Liver (tissue), 9 donors: ENCODE data around the gene RAB11A. TPM values are rescaled to one million over a fixed set of nuclear protein-coding genes. Genes with fewer than 3 reads are reported as not detected.

ENCODE experiments used
- DNase-seq: peaks from one replicate; pipeline ENCODE4 v3.0.0-alpha.2; 2017; ENCODE audit warnings: low spot score
- H3K27ac ChIP-seq, 2 donors: one replicate each; pipeline ENCODE4 v1.7.0; 2013; ENCODE audit warnings: inconsistent platforms in 2 of 2, low read length in 2 of 2, control low read depth in 1 of 2, low read depth in 1 of 2, mild to moderate bottlenecking in 1 of 2
- H3K27me3 ChIP-seq, 4 donors: one replicate each; pipeline versions ENCODE4 v1.6.1 to v1.7.0; 2013; ENCODE audit warnings: low read length in 3 of 4, inconsistent platforms in 1 of 4, mild to moderate bottlenecking in 1 of 4, moderate library complexity in 1 of 4; ENCODE audit not compliant: control insufficient read depth in 4 of 4, insufficient read depth in 4 of 4
- H3K36me3 ChIP-seq, 4 donors: one replicate each; pipeline versions ENCODE4 v1.6.1 to v1.7.0; 2013; ENCODE audit warnings: low read length in 3 of 4, mild to moderate bottlenecking in 3 of 4, low read depth in 1 of 4, moderate library complexity in 1 of 4; ENCODE audit not compliant: control insufficient read depth in 4 of 4, insufficient read depth in 3 of 4
- H3K4me1 ChIP-seq, 4 donors: one replicate each; pipeline versions ENCODE4 v1.6.1 to v1.7.0; 2013; ENCODE audit warnings: low read length in 3 of 4, mild to moderate bottlenecking in 3 of 4, moderate library complexity in 1 of 4; ENCODE audit not compliant: control insufficient read depth in 4 of 4, insufficient read depth in 4 of 4
- H3K4me3 ChIP-seq, 3 donors: one replicate each; pipeline versions ENCODE4 v1.6.1 to v1.7.0; 2013; ENCODE audit warnings: low read length in 3 of 3, control low read depth in 1 of 3, low read depth in 1 of 3, mild to moderate bottlenecking in 1 of 3
- H3K9ac ChIP-seq, 2 donors: one replicate each; pipeline ENCODE4 v1.7.0; 2013; ENCODE audit warnings: low read length in 2 of 2, mild to moderate bottlenecking in 2 of 2, moderate library complexity in 2 of 2, control low read depth in 1 of 2, low read depth in 1 of 2
- H3K9me3 ChIP-seq, 4 donors: one replicate each; pipeline versions ENCODE4 v1.6.1 to v1.7.0; 2013; ENCODE audit warnings: low read length in 3 of 4; ENCODE audit not compliant: control insufficient read depth in 4 of 4
- EGR1 ChIP-seq, 2 donors: IDR thresholded peaks; 2 replicates each; pipeline ENCODE4 v1.6.1; 2016 to 2018; ENCODE audit warnings: antibody characterized with exemption in 2 of 2, low read depth in 2 of 2
- FOXA1 ChIP-seq: IDR thresholded peaks from 2 replicates; pipeline ENCODE4 v1.6.1; 2016; ENCODE audit warnings: antibody characterized with exemption
- GABPA ChIP-seq, 2 donors: IDR thresholded peaks in 1 of 2; conservative IDR thresholded peaks in 1 of 2; 2 replicates each; pipeline ENCODE4 v1.6.1; 2016; ENCODE audit warnings: antibody characterized with exemption in 2 of 2, mild to moderate bottlenecking in 1 of 2, moderate library complexity in 1 of 2
- HNF4A ChIP-seq, 2 donors: conservative IDR thresholded peaks; 2 replicates each; pipeline ENCODE4 v1.6.1; 2016; ENCODE audit warnings: antibody characterized with exemption in 2 of 2, mild to moderate bottlenecking in 2 of 2
- HNF4G ChIP-seq: IDR thresholded peaks from 2 replicates; pipeline ENCODE4 v1.6.1; 2016; ENCODE audit warnings: antibody characterized with exemption
- JUND ChIP-seq, 2 donors: IDR thresholded peaks; 2 replicates each; pipeline ENCODE4 v1.6.1; 2016; ENCODE audit warnings: antibody characterized with exemption in 2 of 2
- NR2F2 ChIP-seq: IDR thresholded peaks from 2 replicates; pipeline ENCODE4 v1.6.1; 2016; ENCODE audit warnings: antibody characterized with exemption
- TAF1 ChIP-seq: conservative IDR thresholded peaks from 2 replicates; pipeline ENCODE4 v1.6.1; 2016; ENCODE audit warnings: antibody characterized with exemption, mild to moderate bottlenecking
- WGBS: extraction: QIAGEN DNeasy Blood & Tissue Kit; methylation state at CpG from one replicate; pipeline ENCODE4 v1.1.7; 2013; 5-methylcytosine and 5-hydroxymethylcytosine counted together
- polyA plus RNA-seq, 2 donors: library from polyadenylated mRNA; stranded (reverse) in 1 of 2; unstranded in 1 of 2; fragments of 200-250 nt in 1 of 2; fragments of >200 nt in 1 of 2; fragmentation: Nextera tagmentation in 1 of 2; extraction: Ambion mirVana in 1 of 2; gene quantifications; one replicate each; pipeline versions ENCODE4 v1.2.1 to v1.2.3, GENCODE V29; 2013 to 2015
- total RNA-seq, 2 donors: library from RNA; depleted of rRNA; stranded (reverse); fragments of >200 nt; gene quantifications; one replicate each; pipeline ENCODE4 v1.2.3, GENCODE V29; 2014
- TF ChIP-seq, protein P1 (sequence below): IDR thresholded peaks from 2 replicates; pipeline ENCODE4 v1.6.1; 2016; ENCODE audit warnings: antibody characterized with exemption, mild to moderate bottlenecking
- TF ChIP-seq, protein P2 (sequence below): IDR thresholded peaks from 2 replicates; pipeline ENCODE4 v1.6.1; 2016; ENCODE audit warnings: antibody characterized with exemption
- TF ChIP-seq, protein P3 (sequence below): IDR thresholded peaks from 2 replicates; pipeline ENCODE4 v1.6.1; 2016; ENCODE audit warnings: antibody characterized with exemption
- TF ChIP-seq, protein P4 (sequence below): fragments of 150-350 bp; IDR thresholded peaks from 2 replicates; pipeline ENCODE4 v1.5.1; 2017; ENCODE audit warnings: improper control_type of control experiment, low read depth, low read length; ENCODE audit not compliant: missing input control
- TF ChIP-seq, protein P5 (sequence below): IDR thresholded peaks from 2 replicates; pipeline ENCODE4 v1.6.1; 2016; ENCODE audit warnings: antibody characterized with exemption
- donor health status: healthy.
- donor health status: healthy.
- donor health status: healthy.
- donor health status: healthy.
- donor health status: healthy.

Gene RAB11A
- total and polyA plus RNA-seq, 4 donors, result 40.6 to 100 (median 81.7) TPM

DNA sequence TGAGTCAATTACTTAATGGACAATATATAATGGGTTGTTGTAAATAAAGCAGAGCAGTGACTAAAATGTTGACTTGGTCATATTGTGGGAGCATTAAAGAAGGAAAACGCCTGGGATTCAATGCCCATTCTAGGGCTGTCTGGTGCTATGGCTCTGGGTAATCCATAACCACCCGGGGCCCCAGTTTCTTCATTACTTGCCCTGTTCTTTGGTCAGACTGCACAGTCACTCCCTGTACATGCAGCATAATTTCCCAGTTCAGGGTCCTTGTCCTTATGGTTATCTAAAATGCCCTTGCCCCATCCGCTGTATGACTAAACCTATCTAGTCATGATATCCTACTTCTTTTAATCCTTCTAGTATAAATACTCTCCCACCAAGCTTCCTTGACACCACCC lies 49.7 kb upstream of the RAB11A start:
- Histone ChIP-seq H3K4me1 (peaks cover 0 to 1% (median 0%) of the 10 kb centered on the region in 4 donors), H3K36me3 (no peaks in the 10 kb centered on the region), H3K27ac (peak overlapping the region in 1 of 2 donors; percentile 19), H3K4me3 (no peak overlapping the region), H3K9ac (no peak overlapping the region), H3K9me3 (no peaks in the 10 kb centered on the region), H3K27me3 (no peaks in the 10 kb centered on the region)
- DNase-seq, result peak; percentile 60
- TF ChIP-seq EGR1 (IDR thresholded peaks at IDR 0.05; ENCODE audit: low read depth in 2 of 2), result no peak
- TF ChIP-seq, protein P1, sequence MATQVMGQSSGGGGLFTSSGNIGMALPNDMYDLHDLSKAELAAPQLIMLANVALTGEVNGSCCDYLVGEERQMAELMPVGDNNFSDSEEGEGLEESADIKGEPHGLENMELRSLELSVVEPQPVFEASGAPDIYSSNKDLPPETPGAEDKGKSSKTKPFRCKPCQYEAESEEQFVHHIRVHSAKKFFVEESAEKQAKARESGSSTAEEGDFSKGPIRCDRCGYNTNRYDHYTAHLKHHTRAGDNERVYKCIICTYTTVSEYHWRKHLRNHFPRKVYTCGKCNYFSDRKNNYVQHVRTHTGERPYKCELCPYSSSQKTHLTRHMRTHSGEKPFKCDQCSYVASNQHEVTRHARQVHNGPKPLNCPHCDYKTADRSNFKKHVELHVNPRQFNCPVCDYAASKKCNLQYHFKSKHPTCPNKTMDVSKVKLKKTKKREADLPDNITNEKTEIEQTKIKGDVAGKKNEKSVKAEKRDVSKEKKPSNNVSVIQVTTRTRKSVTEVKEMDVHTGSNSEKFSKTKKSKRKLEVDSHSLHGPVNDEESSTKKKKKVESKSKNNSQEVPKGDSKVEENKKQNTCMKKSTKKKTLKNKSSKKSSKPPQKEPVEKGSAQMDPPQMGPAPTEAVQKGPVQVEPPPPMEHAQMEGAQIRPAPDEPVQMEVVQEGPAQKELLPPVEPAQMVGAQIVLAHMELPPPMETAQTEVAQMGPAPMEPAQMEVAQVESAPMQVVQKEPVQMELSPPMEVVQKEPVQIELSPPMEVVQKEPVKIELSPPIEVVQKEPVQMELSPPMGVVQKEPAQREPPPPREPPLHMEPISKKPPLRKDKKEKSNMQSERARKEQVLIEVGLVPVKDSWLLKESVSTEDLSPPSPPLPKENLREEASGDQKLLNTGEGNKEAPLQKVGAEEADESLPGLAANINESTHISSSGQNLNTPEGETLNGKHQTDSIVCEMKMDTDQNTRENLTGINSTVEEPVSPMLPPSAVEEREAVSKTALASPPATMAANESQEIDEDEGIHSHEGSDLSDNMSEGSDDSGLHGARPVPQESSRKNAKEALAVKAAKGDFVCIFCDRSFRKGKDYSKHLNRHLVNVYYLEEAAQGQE, result no peak
- no peak for TF ChIP-seq JUND (IDR thresholded peaks at IDR 0.05)
- TF ChIP-seq, protein P2, sequence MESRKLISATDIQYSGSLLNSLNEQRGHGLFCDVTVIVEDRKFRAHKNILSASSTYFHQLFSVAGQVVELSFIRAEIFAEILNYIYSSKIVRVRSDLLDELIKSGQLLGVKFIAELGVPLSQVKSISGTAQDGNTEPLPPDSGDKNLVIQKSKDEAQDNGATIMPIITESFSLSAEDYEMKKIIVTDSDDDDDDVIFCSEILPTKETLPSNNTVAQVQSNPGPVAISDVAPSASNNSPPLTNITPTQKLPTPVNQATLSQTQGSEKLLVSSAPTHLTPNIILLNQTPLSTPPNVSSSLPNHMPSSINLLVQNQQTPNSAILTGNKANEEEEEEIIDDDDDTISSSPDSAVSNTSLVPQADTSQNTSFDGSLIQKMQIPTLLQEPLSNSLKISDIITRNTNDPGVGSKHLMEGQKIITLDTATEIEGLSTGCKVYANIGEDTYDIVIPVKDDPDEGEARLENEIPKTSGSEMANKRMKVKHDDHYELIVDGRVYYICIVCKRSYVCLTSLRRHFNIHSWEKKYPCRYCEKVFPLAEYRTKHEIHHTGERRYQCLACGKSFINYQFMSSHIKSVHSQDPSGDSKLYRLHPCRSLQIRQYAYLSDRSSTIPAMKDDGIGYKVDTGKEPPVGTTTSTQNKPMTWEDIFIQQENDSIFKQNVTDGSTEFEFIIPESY, result no peak
- no peak for TF ChIP-seq TAF1
- no peak for TF ChIP-seq FOXA1
- TF ChIP-seq NR2F2, result no peak
- TF ChIP-seq GABPA (IDR thresholded peaks at IDR 0.05 in 1 of 2, conservative IDR thresholded peaks at IDR 0.05 in 1 of 2), result no peak
- TF ChIP-seq, protein P3, sequence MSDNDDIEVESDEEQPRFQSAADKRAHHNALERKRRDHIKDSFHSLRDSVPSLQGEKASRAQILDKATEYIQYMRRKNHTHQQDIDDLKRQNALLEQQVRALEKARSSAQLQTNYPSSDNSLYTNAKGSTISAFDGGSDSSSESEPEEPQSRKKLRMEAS, result no peak
- 90% methylated on average over 3 of the region's 3 CpGs for WGBS

DNA sequence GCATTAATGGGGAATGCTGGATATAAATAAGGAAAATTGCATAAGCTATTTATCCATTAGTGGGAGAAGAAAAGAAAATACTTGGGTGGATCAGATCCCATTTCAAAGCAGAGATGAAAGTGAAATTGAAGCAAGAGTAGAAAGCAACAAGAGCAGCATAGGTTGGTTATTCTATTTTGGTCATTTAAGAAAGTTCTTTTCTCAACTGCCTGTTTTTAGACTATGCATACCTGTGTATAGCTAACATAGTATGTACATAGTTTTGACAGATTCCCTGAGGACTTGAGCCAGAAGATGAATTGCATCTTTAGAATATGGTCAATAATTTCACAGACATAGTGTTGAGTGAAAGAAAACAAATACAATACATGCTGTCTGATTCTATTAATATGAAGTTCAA lies 48.2 kb upstream of the RAB11A start:
- Histone ChIP-seq H3K27me3 (no peaks in the 10 kb centered on the region), H3K36me3 (no peaks in the 10 kb centered on the region), H3K9me3 (no peaks in the 10 kb centered on the region), H3K9ac (no peak overlapping the region), H3K27ac (no peak overlapping the region), H3K4me3 (no peak overlapping the region), H3K4me1 (peaks cover 0 to 4% (median 1%) of the 10 kb centered on the region in 4 donors)
- no peak for TF ChIP-seq EGR1 (IDR thresholded peaks at IDR 0.05; ENCODE audit: low read depth in 2 of 2)
- no peak for TF ChIP-seq FOXA1
- no peak for TF ChIP-seq HNF4A (conservative IDR thresholded peaks at IDR 0.05)
- no peak for TF ChIP-seq HNF4G
- TF ChIP-seq, protein P4, sequence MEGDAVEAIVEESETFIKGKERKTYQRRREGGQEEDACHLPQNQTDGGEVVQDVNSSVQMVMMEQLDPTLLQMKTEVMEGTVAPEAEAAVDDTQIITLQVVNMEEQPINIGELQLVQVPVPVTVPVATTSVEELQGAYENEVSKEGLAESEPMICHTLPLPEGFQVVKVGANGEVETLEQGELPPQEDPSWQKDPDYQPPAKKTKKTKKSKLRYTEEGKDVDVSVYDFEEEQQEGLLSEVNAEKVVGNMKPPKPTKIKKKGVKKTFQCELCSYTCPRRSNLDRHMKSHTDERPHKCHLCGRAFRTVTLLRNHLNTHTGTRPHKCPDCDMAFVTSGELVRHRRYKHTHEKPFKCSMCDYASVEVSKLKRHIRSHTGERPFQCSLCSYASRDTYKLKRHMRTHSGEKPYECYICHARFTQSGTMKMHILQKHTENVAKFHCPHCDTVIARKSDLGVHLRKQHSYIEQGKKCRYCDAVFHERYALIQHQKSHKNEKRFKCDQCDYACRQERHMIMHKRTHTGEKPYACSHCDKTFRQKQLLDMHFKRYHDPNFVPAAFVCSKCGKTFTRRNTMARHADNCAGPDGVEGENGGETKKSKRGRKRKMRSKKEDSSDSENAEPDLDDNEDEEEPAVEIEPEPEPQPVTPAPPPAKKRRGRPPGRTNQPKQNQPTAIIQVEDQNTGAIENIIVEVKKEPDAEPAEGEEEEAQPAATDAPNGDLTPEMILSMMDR, result no peak
- TF ChIP-seq, protein P1, result no peak
- TF ChIP-seq, protein P2, result no peak
- TF ChIP-seq, protein P5, sequence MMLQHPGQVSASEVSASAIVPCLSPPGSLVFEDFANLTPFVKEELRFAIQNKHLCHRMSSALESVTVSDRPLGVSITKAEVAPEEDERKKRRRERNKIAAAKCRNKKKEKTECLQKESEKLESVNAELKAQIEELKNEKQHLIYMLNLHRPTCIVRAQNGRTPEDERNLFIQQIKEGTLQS, result no peak
- DNase-seq, result no peak
